GM21528 (cell line): ENCODE data around the gene ZNF333.
"Not testable (repeated sequence)": the region's sequence is repeated elsewhere in the genome, so short reads cannot be mapped to it uniquely, and the experiment has no call there.

Source experiments
- ATAC-seq: cut with Tn5 transposase; IDR thresholded peaks from one replicate; pipeline ENCODE4 v1.9.1; 2021; ENCODE audit warnings: mild to moderate bottlenecking, moderate library complexity; ENCODE audit not compliant: unreplicated experiment, low FRiP score

Gene ZNF333

GRCh38 chr19:14765841-14766240 is 76.0 kb downstream of the ZNF333 start:
- not testable (repeated sequence) for ATAC-seq

- ATAC-seq = no peak
Observed at GRCh38 chr19:14767466-14767971, 77.7 kb downstream of the ZNF333 start.

- ATAC-seq = no peak
Observed at GRCh38 chr19:14768001-14768400, 78.2 kb downstream of the ZNF333 start.

GRCh38 chr19:14769201-14769600 is 79.4 kb downstream of the ZNF333 start:
- no peak for ATAC-seq

GRCh38 chr19:14770136-14770535 is 80.3 kb downstream of the ZNF333 start:
- ATAC-seq = no peak

GRCh38 chr19:14770944-14771839 is 81.3 kb downstream of the ZNF333 start:
- ATAC-seq = no peak

- no peak for ATAC-seq
Observed at GRCh38 chr19:14772467-14772866, 82.6 kb downstream of the ZNF333 start.

GRCh38 chr19:14772995-14773394 is 83.1 kb downstream of the ZNF333 start:
- ATAC-seq = no peak

- ATAC-seq = not testable (repeated sequence)
Observed at GRCh38 chr19:14773722-14774121, 83.9 kb downstream of the ZNF333 start.

- ATAC-seq = no peak
Observed at GRCh38 chr19:14774373-14774772, 84.5 kb downstream of the ZNF333 start.

GRCh38 chr19:14775326-14775725 is 85.5 kb downstream of the ZNF333 start:
- not testable (repeated sequence) for ATAC-seq

GRCh38 chr19:14775869-14776586 is 86.2 kb downstream of the ZNF333 start:
- ATAC-seq = no peak

GRCh38 chr19:14777645-14778044 is 87.8 kb downstream of the ZNF333 start:
- not testable (repeated sequence) for ATAC-seq

- not testable (repeated sequence) for ATAC-seq
Observed at GRCh38 chr19:14778110-14778845, 88.4 kb downstream of the ZNF333 start, which contains the start of gene ADGRE2. ADGRE2 (minus strand) TSS chr19:14778560; CDS start chr19:14776756, 1,804 bp downstream.

GRCh38 chr19:14779151-14779550 is 89.3 kb downstream of the ZNF333 start:
- no peak for ATAC-seq

- not testable (repeated sequence) for ATAC-seq
Observed at GRCh38 chr19:14780622-14781225, 90.9 kb downstream of the ZNF333 start.

- not testable (repeated sequence) for ATAC-seq
Observed at GRCh38 chr19:14781713-14782536, 92.1 kb downstream of the ZNF333 start.

GRCh38 chr19:14782626-14783409 is 93.0 kb downstream of the ZNF333 start:
- ATAC-seq = no peak
